Gastrocnemius medialis (tissue), 4 donors: ENCODE data around the gene TMEM174. TPM values are rescaled to one million over a fixed set of nuclear protein-coding genes. Genes with fewer than 3 reads are reported as not detected.

Source experiments
- ATAC-seq, 2 donors: fragments of 150-250 bp; one replicate each; pipeline ENCODE4 v1.9.1; 2016
- DNase-seq, 2 donors: peaks; one replicate each; pipeline ENCODE4 v3.0.0-alpha.2; 2019
- H3K27ac ChIP-seq, 4 donors: fragments of 200-600 bp; sonication (generic); 1 replicate in 1 of 4; 2 replicates in 3 of 4; pipeline ENCODE4 v1.5.1; 2016 to 2018; ENCODE audit warnings: mild to moderate bottlenecking in 2 of 4, moderate library complexity in 1 of 4
- H3K27me3 ChIP-seq, 3 donors: fragments of 200-600 bp; sonication (generic) in 2 of 3; 1 replicate in 1 of 3; 2 replicates in 2 of 3; pipeline versions ENCODE4 v1.5.1 to v1.6.0; 2016 to 2019; ENCODE audit warnings: mild to moderate bottlenecking in 1 of 3, moderate library complexity in 1 of 3
- H3K36me3 ChIP-seq, 2 donors: fragments of 200-600 bp; sonication (generic) in 1 of 2; one replicate each; pipeline ENCODE4 v1.5.1; 2017 to 2018
- H3K4me1 ChIP-seq, 2 donors: fragments of 200-600 bp; sonication (generic) in 1 of 2; one replicate each; pipeline ENCODE4 v1.5.1; 2016 to 2017; ENCODE audit warnings: mild to moderate bottlenecking in 2 of 2
- H3K4me3 ChIP-seq, 4 donors: fragments of 200-600 bp; sonication (generic) in 3 of 4; 1 replicate in 1 of 4; 2 replicates in 3 of 4; pipeline ENCODE4 v1.5.1; 2016 to 2019; ENCODE audit warnings: mild to moderate bottlenecking in 2 of 4
- H3K9me3 ChIP-seq, 3 donors: fragments of 200-600 bp; sonication (generic) in 2 of 3; 1 replicate in 1 of 3; 2 replicates in 2 of 3; pipeline ENCODE4 v1.5.1; 2016 to 2019
- CTCF ChIP-seq, 5 experiments: fragments of 450-650 bp in 3 of 5; fragments of 200-600 bp in 2 of 5; sonication (generic) in 2 of 5; IDR thresholded peaks in 4 of 5; conservative IDR thresholded peaks in 1 of 5; 1 replicate in 4 of 5; 2 replicates in 1 of 5; pipeline ENCODE4 v1.5.1; 2016 to 2019; ENCODE audit warnings: antibody characterized with exemption in 5 of 5, mild to moderate bottlenecking in 3 of 5, moderate library complexity in 3 of 5
- POLR2A ChIP-seq, 2 donors: fragments of 450-650 bp; IDR thresholded peaks; one replicate each; pipeline ENCODE4 v1.6.1; 2017; ENCODE audit warnings: antibody characterized with exemption in 2 of 2, mild to moderate bottlenecking in 2 of 2, moderate library complexity in 2 of 2
- in situ Hi-C, 4 donors: fragments of 200-750 bp; cut with MboI; loops; one replicate each; pipeline versions ENCODE4 v1.15.0 to v1.8.0; 2017; ENCODE audit warnings: low sequenced_read_pairs in 4 of 4
- intact Hi-C: fragments of 100-400 bp; cut with DNase I; formaldehyde crosslinking; loops from one replicate; pipeline ENCODE4 v1.15.1; 2023; ENCODE audit warnings: low total_unique reads
- total RNA-seq, 4 donors: library from RNA; depleted of rRNA; stranded (reverse); fragments of >200 nt; gene quantifications; one replicate each; pipeline versions ENCODE4 v1.1.0 to v1.2.3, GENCODE V29; 2016

The TMEM174 gene, protein sequence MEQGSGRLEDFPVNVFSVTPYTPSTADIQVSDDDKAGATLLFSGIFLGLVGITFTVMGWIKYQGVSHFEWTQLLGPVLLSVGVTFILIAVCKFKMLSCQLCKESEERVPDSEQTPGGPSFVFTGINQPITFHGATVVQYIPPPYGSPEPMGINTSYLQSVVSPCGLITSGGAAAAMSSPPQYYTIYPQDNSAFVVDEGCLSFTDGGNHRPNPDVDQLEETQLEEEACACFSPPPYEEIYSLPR
- total RNA-seq: not detected

- no peaks in the 10 kb centered on the region for H3K4me1 ChIP-seq
- H3K27me3 ChIP-seq: peaks cover 0 to 4% (median 0%) of the 10 kb centered on the region in 3 donors
Observed at GRCh38 chr5:73172951-73173350, at the start of gene TMEM174. TMEM174 (plus strand) TSS chr5:73173193; CDS start chr5:73173244, 51 bp downstream.

GRCh38 chr5:73125289-73125688, 47.7 kb upstream of the TMEM174 start:
- H3K27ac ChIP-seq: no peak overlapping the region
- intact Hi-C loops: no loop called here
- ATAC-seq (no peak), DNase-seq (no peak)
- H3K4me1 ChIP-seq: peaks cover 0 to 7% of the 10 kb centered on the region in 2 donors
- no peaks in the 10 kb centered on the region for H3K27me3 ChIP-seq
- H3K36me3 ChIP-seq: no peaks in the 10 kb centered on the region
- in situ Hi-C loops: no loop called here
- H3K9me3 ChIP-seq: no peaks in the 10 kb centered on the region
- no peak overlapping the region for H3K4me3 ChIP-seq
- TF ChIP-seq CTCF (IDR thresholded peaks at IDR 0.05 in 4 of 5, conservative IDR thresholded peaks at IDR 0.05 in 1 of 5) (no peak), POLR2A (IDR thresholded peaks at IDR 0.05) (no peak)

More at GRCh38 chr5:73172951-73173350, at the start of gene TMEM174:
- DNase-seq (no peak), ATAC-seq (no peak)
- TF ChIP-seq CTCF (IDR thresholded peaks at IDR 0.05 in 4 of 5, conservative IDR thresholded peaks at IDR 0.05 in 1 of 5) (no peak), POLR2A (IDR thresholded peaks at IDR 0.05) (no peak)
- in situ Hi-C loops: no loop called here
- H3K27ac ChIP-seq: no peak within 1 kb of the TSS
- no peak within 1 kb of the TSS for H3K4me3 ChIP-seq
- no peaks in the 10 kb centered on the region for H3K36me3 ChIP-seq
- intact Hi-C loops: no loop called here
- H3K9me3 ChIP-seq: no peaks in the 10 kb centered on the region

DNA sequence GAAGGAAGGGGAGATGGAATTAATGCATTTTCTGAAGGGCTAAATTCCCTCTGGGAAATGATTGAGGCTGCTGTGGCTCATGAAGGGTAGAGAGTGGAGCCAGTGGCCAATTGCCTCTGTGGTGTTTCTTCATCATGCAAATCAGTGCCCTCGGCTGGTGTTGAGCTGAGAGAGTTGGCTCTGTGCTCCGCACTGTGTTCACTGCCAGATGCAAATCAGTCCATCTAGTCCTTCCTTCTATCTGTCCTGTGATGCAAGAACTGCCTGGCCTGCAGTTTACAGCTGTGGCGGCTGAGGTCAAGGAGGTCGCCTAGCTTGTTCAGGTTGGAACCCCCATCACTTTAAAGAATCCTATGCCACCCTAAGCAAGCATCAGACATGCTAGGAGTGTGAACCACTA, 46.6 kb upstream of the TMEM174 start:
- Histone ChIP-seq H3K9me3 (no peaks in the 10 kb centered on the region), H3K27ac (no peak overlapping the region), H3K4me1 (peaks cover 0 to under 1% of the 10 kb centered on the region in 2 donors), H3K36me3 (no peaks in the 10 kb centered on the region), H3K27me3 (no peaks in the 10 kb centered on the region), H3K4me3 (no peak overlapping the region)
- ATAC-seq: no peak
- in situ Hi-C loops (no loop called here), intact Hi-C loops (no loop called here)
- TF ChIP-seq POLR2A (IDR thresholded peaks at IDR 0.05) (no peak), CTCF (IDR thresholded peaks at IDR 0.05 in 4 of 5, conservative IDR thresholded peaks at IDR 0.05 in 1 of 5) (no peak)
- DNase-seq: no peak

GRCh38 chr5:73126957-73127356, 46.0 kb upstream of the TMEM174 start:
- intact Hi-C loops: no loop called here
- no peaks in the 10 kb centered on the region for H3K36me3 ChIP-seq
- H3K27me3 ChIP-seq: no peaks in the 10 kb centered on the region
- H3K4me1 ChIP-seq: no peaks in the 10 kb centered on the region
- no peaks in the 10 kb centered on the region for H3K9me3 ChIP-seq
- no peak overlapping the region for H3K4me3 ChIP-seq
- in situ Hi-C loops: no loop called here
- no peak overlapping the region for H3K27ac ChIP-seq
- DNase-seq (no peak), ATAC-seq (no peak)
- TF ChIP-seq CTCF (IDR thresholded peaks at IDR 0.05 in 4 of 5, conservative IDR thresholded peaks at IDR 0.05 in 1 of 5): no peak
- no peak for TF ChIP-seq POLR2A (IDR thresholded peaks at IDR 0.05)

DNA sequence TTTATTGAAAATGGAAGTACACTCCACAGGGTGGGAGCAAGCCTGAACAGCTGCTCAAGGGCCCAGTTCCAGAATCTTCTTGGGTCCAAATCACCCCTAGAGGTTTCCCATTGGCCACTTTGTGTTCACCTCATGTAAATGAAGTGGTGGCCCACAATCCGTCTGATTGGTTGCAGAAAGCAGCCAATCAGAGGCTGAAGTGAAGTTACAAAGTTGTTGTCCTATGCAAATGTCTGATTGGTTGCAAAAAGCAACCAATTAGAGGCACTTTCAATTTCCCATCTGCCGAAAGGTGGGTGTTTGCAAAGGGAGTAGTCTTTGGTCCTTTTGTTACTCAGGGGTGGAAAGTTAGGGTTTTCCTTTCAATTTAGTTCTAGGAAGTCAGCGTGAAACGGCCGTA, 43.9 kb upstream of the TMEM174 start:
- Histone ChIP-seq H3K4me1 (no peaks in the 10 kb centered on the region), H3K36me3 (no peaks in the 10 kb centered on the region), H3K27me3 (no peaks in the 10 kb centered on the region), H3K4me3 (no peak overlapping the region), H3K9me3 (no peaks in the 10 kb centered on the region), H3K27ac (no peak overlapping the region)
- no peak for ATAC-seq
- DNase-seq: no peak
- intact Hi-C loops (no loop called here), in situ Hi-C loops (no loop called here)
- TF ChIP-seq POLR2A (IDR thresholded peaks at IDR 0.05): no peak
- no peak for TF ChIP-seq CTCF (IDR thresholded peaks at IDR 0.05 in 4 of 5, conservative IDR thresholded peaks at IDR 0.05 in 1 of 5)
